IMR-90 (cell line): ENCODE results near the gene CDK5RAP2. TPM values are rescaled to one million over a fixed set of nuclear protein-coding genes. Genes with fewer than 3 reads are reported as not detected.

Experiments used
- ATAC-seq: fragments of 200-7000 bp; cut with Tn5 transposase; 2 replicates; pipeline ENCODE4 v1.9.1; 2020; ENCODE audit warnings: low read depth, mild to moderate bottlenecking, moderate library complexity
- BruUV-seq: library from RNA; stranded (reverse); fragments of 400-500 nt; replicated peaks from 2 replicates; lab custom pipeline; 2021; lab: Mats Ljungman, UMichigan
- CTCF ChIA-PET: fragments of 300-600 bp; formaldehyde crosslinking; extraction: SDS; loops from one replicate; lab custom pipeline; 2021; ENCODE audit warnings: antibody characterized with exemption; lab: Yijun Ruan, JAX
- POLR2A ChIA-PET: fragments of 300-600 bp; sonication (Branson Sonifier 250); formaldehyde crosslinking; loops from one replicate; lab custom pipeline; 2022; ENCODE audit warnings: antibody characterized with exemption; ENCODE audit not compliant: unreplicated experiment; lab: Charles Lee
- DNase-seq: peaks from one replicate; pipeline ENCODE4 v3.0.0; 2013
- H2AFZ ChIP-seq: replicated peaks from 2 replicates; pipeline ENCODE3; 2013; ENCODE audit warnings: low read length, mild to moderate bottlenecking; ENCODE audit not compliant: poor library complexity
- H2AK5ac ChIP-seq: 2 replicates; pipeline ENCODE4 v1.6.1; 2013; ENCODE audit warnings: low read depth, low read length, inconsistent platforms
- H2AK9ac ChIP-seq: replicated peaks from 2 replicates; pipeline ENCODE3; 2013; ENCODE audit warnings: mild to moderate bottlenecking, low read depth, low read length, moderate library complexity; ENCODE audit not compliant: poor library complexity
- H2BK120ac ChIP-seq: 2 replicates; pipeline ENCODE4 v1.6.1; 2013; ENCODE audit warnings: low read depth, low read length, inconsistent platforms
- H2BK15ac ChIP-seq: 3 replicates; pipeline ENCODE4 v1.6.1; 2013; ENCODE audit warnings: low read depth, low read length, inconsistent platforms
- H2BK20ac ChIP-seq: 2 replicates; pipeline ENCODE4 v1.6.1; 2013; ENCODE audit warnings: low read depth, mild to moderate bottlenecking, inconsistent platforms, low read length, moderate library complexity
- H2BK5ac ChIP-seq: 2 replicates; pipeline ENCODE4 v1.6.1; 2013; ENCODE audit warnings: mild to moderate bottlenecking, low read depth, low read length, inconsistent platforms; ENCODE audit not compliant: poor library complexity, severe bottlenecking
- H3K14ac ChIP-seq: replicated peaks from 2 replicates; pipeline ENCODE4 v1.6.1; 2013; ENCODE audit warnings: low read depth, low read length, inconsistent platforms
- H3K18ac ChIP-seq: 2 replicates; pipeline ENCODE4 v1.6.1; 2013; ENCODE audit warnings: low read depth, low read length, control low read depth
- H3K23ac ChIP-seq: 2 replicates; pipeline ENCODE4 v1.6.1; 2013; ENCODE audit warnings: low read depth, low read length, inconsistent platforms
- H3K27ac ChIP-seq: 2 replicates; pipeline ENCODE4 v1.5.1; 2013; ENCODE audit warnings: mild to moderate bottlenecking, control low read depth, low read length; ENCODE audit not compliant: insufficient read depth
- H3K27me3 ChIP-seq: 2 replicates; pipeline ENCODE4 v1.6.1; 2013; ENCODE audit warnings: low read length; ENCODE audit not compliant: control insufficient read depth, insufficient read depth
- H3K36me3 ChIP-seq: 2 replicates; pipeline ENCODE4 v1.6.1; 2013; ENCODE audit warnings: low read length, mixed read lengths; ENCODE audit not compliant: control insufficient read depth, insufficient read depth
- H3K4ac ChIP-seq: 2 replicates; pipeline ENCODE4 v1.6.1; 2013; ENCODE audit warnings: low read depth, low read length, inconsistent platforms
- H3K4me1 ChIP-seq: 2 replicates; pipeline ENCODE4 v1.6.1; 2013; ENCODE audit warnings: low read length, mixed read lengths; ENCODE audit not compliant: control insufficient read depth, insufficient read depth
- H3K4me2 ChIP-seq: 2 replicates; pipeline ENCODE4 v1.6.1; 2013; ENCODE audit warnings: low read depth, mild to moderate bottlenecking, control low read depth, low read length, moderate library complexity
- H3K4me3 ChIP-seq: 2 replicates; pipeline ENCODE4 v1.5.1; 2013; ENCODE audit warnings: low read depth, mild to moderate bottlenecking, control low read depth, low read length, moderate library complexity; ENCODE audit not compliant: insufficient read depth
- H3K56ac ChIP-seq: 2 replicates; pipeline ENCODE4 v1.6.1; 2013; ENCODE audit warnings: low read length, inconsistent platforms; ENCODE audit not compliant: insufficient read depth; ENCODE audit errors: extremely low read depth
- H3K79me1 ChIP-seq, 2 experiments: 2 replicates each; pipeline ENCODE4 v1.6.1; 2013; ENCODE audit warnings: low read length in 2 of 2, inconsistent platforms in 1 of 2, low read depth in 1 of 2
- H3K9ac ChIP-seq: 2 replicates; pipeline ENCODE4 v1.6.1; 2013; ENCODE audit warnings: low read depth, low read length, control low read depth
- H3K9me1 ChIP-seq: 2 replicates; pipeline ENCODE4 v1.6.1; 2013; ENCODE audit warnings: low read length, inconsistent platforms; ENCODE audit not compliant: insufficient read depth
- H3K9me3 ChIP-seq: 2 replicates; pipeline ENCODE4 v1.6.1; 2013; ENCODE audit warnings: low read length; ENCODE audit not compliant: control insufficient read depth, insufficient read depth
- H4K20me1 ChIP-seq: 2 replicates; pipeline ENCODE4 v1.6.1; 2013; ENCODE audit warnings: low read length, inconsistent platforms; ENCODE audit not compliant: insufficient read depth
- H4K5ac ChIP-seq: 2 replicates; pipeline ENCODE4 v1.6.1; 2013; ENCODE audit warnings: mild to moderate bottlenecking, low read depth, low read length, control low read depth
- H4K8ac ChIP-seq, 2 experiments: 2 replicates each; pipeline ENCODE4 v1.6.1; 2013; ENCODE audit warnings: low read depth in 2 of 2, low read length in 2 of 2, control low read depth in 1 of 2, inconsistent platforms in 1 of 2
- H4K91ac ChIP-seq: 2 replicates; pipeline ENCODE4 v1.6.1; 2013; ENCODE audit warnings: low read depth, low read length, inconsistent platforms; ENCODE audit not compliant: insufficient read depth
- BHLHE40 ChIP-seq: fragments of 150-350 bp; IDR thresholded peaks from 2 replicates; pipeline ENCODE4 v1.6.1; 2016; ENCODE audit warnings: mild to moderate bottlenecking, low read depth, low read length
- CEBPB ChIP-seq: IDR thresholded peaks from 2 replicates; pipeline ENCODE4 v1.6.1; 2012; ENCODE audit warnings: low read depth, low read length, improper control_type of control experiment
- CHD1 ChIP-seq: IDR thresholded peaks from 2 replicates; pipeline ENCODE4 v1.6.1; 2012; ENCODE audit warnings: low read depth, low read length, improper control_type of control experiment
- FOS ChIP-seq: fragments of 150-350 bp; IDR thresholded peaks from 2 replicates; pipeline ENCODE4 v1.6.1; 2016; ENCODE audit warnings: low read depth, low read length
- MAFK ChIP-seq: IDR thresholded peaks from 2 replicates; pipeline ENCODE4 v1.6.1; 2012; ENCODE audit warnings: low read depth, low read length, improper control_type of control experiment
- MAZ ChIP-seq: IDR thresholded peaks from 2 replicates; pipeline ENCODE4 v1.6.1; 2012; ENCODE audit warnings: low read depth, mild to moderate bottlenecking, low read length, improper control_type of control experiment, moderate library complexity, borderline replicate concordance
- MXI1 ChIP-seq: IDR thresholded peaks from 2 replicates; pipeline ENCODE4 v1.6.1; 2012; ENCODE audit warnings: low read depth, mild to moderate bottlenecking, low read length, moderate library complexity, borderline replicate concordance
- NFE2L2 ChIP-seq: fragments of 150-350 bp; IDR thresholded peaks from 2 replicates; pipeline ENCODE4 v1.6.1; 2016; ENCODE audit warnings: low read depth, mild to moderate bottlenecking, low read length
- POLR2A ChIP-seq: IDR thresholded peaks from 2 replicates; pipeline ENCODE4 v1.6.1; 2012; ENCODE audit warnings: mild to moderate bottlenecking, low read depth, low read length
- RAD21 ChIP-seq: IDR thresholded peaks from 2 replicates; pipeline ENCODE4 v1.6.1; 2012; ENCODE audit warnings: low read length, improper control_type of control experiment
- RCOR1 ChIP-seq: IDR thresholded peaks from 2 replicates; pipeline ENCODE4 v1.6.1; 2012; ENCODE audit warnings: mild to moderate bottlenecking, low read length, improper control_type of control experiment; ENCODE audit not compliant: insufficient replicate concordance
- RFX5 ChIP-seq: IDR thresholded peaks from 2 replicates; pipeline ENCODE4 v1.8.0; 2012; ENCODE audit warnings: low read depth, mild to moderate bottlenecking, low read length, moderate library complexity
- SMC3 ChIP-seq: fragments of 150-350 bp; IDR thresholded peaks from 2 replicates; pipeline ENCODE4 v1.6.1; 2016; ENCODE audit warnings: low read depth, mild to moderate bottlenecking, antibody characterized with exemption, low read length, moderate library complexity
- USF2 ChIP-seq: fragments of 150-350 bp; IDR thresholded peaks from 2 replicates; pipeline ENCODE4 v1.6.1; 2017; ENCODE audit warnings: mild to moderate bottlenecking, antibody characterized with exemption, low read length, low read depth
- whole genome bisulfite sequencing, 2 experiments: methylation state at CpG; one replicate each; pipeline versions ENCODE4 v1.1.5 to v1.1.7; 2013; ENCODE audit warnings: missing lambda C conversion rate in 2 of 2; ENCODE audit not compliant: insufficient read length in 1 of 2; ENCODE audit errors: extremely low coverage in 2 of 2; 5-methylcytosine and 5-hydroxymethylcytosine counted together
- dilution Hi-C: fragments of 300-500 bp; cut with HindIII; formaldehyde crosslinking; loops from one replicate; pipeline ENCODE4 v1.14.3; 2018; ENCODE audit warnings: low sequenced_read_pairs; ENCODE audit not compliant: unreplicated experiment
- in situ Hi-C: fragments of 300-500 bp; cut with MboI; formaldehyde crosslinking; loops from 3 replicates; pipeline ENCODE4 v1.14.3; 2019; ENCODE audit warnings: low sequenced_read_pairs, inconsistent platforms, mixed read lengths
- intact Hi-C: fragments of 100-400 bp; cut with micrococcal nuclease; formaldehyde crosslinking; loops from 2 replicates; pipeline ENCODE4 v1.10.0; 2022
- polyA plus RNA-seq, 3 experiments: library from polyadenylated mRNA; depleted of rRNA; stranded (reverse); fragments of >200 nt; gene quantifications; 2 replicates each; pipeline ENCODE4 v1.2.3, GENCODE V29; 2012; ENCODE audit warnings: low replicate concordance in 1 of 3
- total RNA-seq: library from RNA; depleted of rRNA; stranded (reverse); fragments of >200 nt; gene quantifications from 2 replicates; pipeline ENCODE4 v1.2.3, GENCODE V29; 2012
- TF ChIP-seq, protein P1 (sequence below): fragments of 150-350 bp; IDR thresholded peaks from 2 replicates; pipeline ENCODE4 v1.6.1; 2016; ENCODE audit warnings: low read depth, mild to moderate bottlenecking, low read length, moderate library complexity, borderline replicate concordance
- TF ChIP-seq, protein P2 (sequence below): conservative IDR thresholded peaks from 2 replicates; pipeline ENCODE4 v1.5.1; 2012; ENCODE audit warnings: mild to moderate bottlenecking, low read depth, low read length, improper control_type of control experiment

Gene CDK5RAP2
- total and polyA plus RNA-seq, 2 of the 4 experiments (the other 2 are of a cell fraction) = 29.5 to 31.7 TPM

GRCh38 chr9:120531683-120532300 lies 48.2 kb downstream of the CDK5RAP2 start:
- Histone ChIP-seq H3K4me2 (no peak overlapping the region), H2BK15ac (no peak overlapping the region), H3K79me1 (no peaks in the 10 kb centered on the region; a peak in 1 of 4 replicates), H3K4ac (no peak overlapping the region), H3K9ac (no peak overlapping the region), H4K20me1 (no peaks in the 10 kb centered on the region), H2BK5ac (no peak overlapping the region), H4K8ac (no peak overlapping the region), H2BK20ac (no peak overlapping the region), H2AK5ac (no peak overlapping the region), H3K4me1 (no peaks in the 10 kb centered on the region), H3K27me3 (no peaks in the 10 kb centered on the region), H3K14ac (no peak overlapping the region), H2AFZ (no peak overlapping the region), H3K9me1 (peaks cover 3% of the 10 kb centered on the region; the same call in 1 of the 2 replicates), H3K18ac (no peak overlapping the region), H3K9me3 (no peaks in the 10 kb centered on the region), H4K91ac (no peak overlapping the region), H3K23ac (no peak overlapping the region), H2AK9ac (no peak overlapping the region), H2BK120ac (no peak overlapping the region), H3K56ac (no peak overlapping the region), H3K27ac (no peak overlapping the region), H3K4me3 (no peak overlapping the region), H3K36me3 (peaks cover 31% of the 10 kb centered on the region), H4K5ac (no peak overlapping the region)
- intact Hi-C loops = loop anchor here (1.0 to 5.0 kb wide), 2 partner anchors 569 to 975 kb away; no protein-coding TSS in a partner anchor
- BruUV-seq = no TSS peak
- TF ChIP-seq MAZ (no peak), BHLHE40 (no peak), MXI1 (no peak), CEBPB (no peak), MAFK (no peak), RAD21 (peak; percentile 61), CHD1 (no peak), FOS (no peak), USF2 (no peak), SMC3 (peak; percentile 28; the same call in 1 of the 2 replicates), POLR2A (no peak), NFE2L2 (no peak), RFX5 (no peak), RCOR1 (no peak)
- TF ChIP-seq, protein P1, sequence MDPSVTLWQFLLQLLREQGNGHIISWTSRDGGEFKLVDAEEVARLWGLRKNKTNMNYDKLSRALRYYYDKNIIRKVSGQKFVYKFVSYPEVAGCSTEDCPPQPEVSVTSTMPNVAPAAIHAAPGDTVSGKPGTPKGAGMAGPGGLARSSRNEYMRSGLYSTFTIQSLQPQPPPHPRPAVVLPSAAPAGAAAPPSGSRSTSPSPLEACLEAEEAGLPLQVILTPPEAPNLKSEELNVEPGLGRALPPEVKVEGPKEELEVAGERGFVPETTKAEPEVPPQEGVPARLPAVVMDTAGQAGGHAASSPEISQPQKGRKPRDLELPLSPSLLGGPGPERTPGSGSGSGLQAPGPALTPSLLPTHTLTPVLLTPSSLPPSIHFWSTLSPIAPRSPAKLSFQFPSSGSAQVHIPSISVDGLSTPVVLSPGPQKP = no peak
- TF ChIP-seq, protein P2, sequence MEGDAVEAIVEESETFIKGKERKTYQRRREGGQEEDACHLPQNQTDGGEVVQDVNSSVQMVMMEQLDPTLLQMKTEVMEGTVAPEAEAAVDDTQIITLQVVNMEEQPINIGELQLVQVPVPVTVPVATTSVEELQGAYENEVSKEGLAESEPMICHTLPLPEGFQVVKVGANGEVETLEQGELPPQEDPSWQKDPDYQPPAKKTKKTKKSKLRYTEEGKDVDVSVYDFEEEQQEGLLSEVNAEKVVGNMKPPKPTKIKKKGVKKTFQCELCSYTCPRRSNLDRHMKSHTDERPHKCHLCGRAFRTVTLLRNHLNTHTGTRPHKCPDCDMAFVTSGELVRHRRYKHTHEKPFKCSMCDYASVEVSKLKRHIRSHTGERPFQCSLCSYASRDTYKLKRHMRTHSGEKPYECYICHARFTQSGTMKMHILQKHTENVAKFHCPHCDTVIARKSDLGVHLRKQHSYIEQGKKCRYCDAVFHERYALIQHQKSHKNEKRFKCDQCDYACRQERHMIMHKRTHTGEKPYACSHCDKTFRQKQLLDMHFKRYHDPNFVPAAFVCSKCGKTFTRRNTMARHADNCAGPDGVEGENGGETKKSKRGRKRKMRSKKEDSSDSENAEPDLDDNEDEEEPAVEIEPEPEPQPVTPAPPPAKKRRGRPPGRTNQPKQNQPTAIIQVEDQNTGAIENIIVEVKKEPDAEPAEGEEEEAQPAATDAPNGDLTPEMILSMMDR = peak; percentile 55
- WGBS, 2 experiments = no CpG with 5 or more reads among the region's 2 CpGs
- peak; percentile 77 for ATAC-seq
- ChIA-PET CTCF (interaction anchor here (0.7 to 1.4 kb wide), 4 partner anchors 11 to 974 kb away, joined by 3 to 7 read pairs (median 5); no protein-coding TSS in a partner anchor), POLR2A (no interaction called here)
- dilution Hi-C loops = no loop called here
- in situ Hi-C loops = no loop called here
- peak; percentile 32 for DNase-seq
